H1 (cell line): ENCODE results near the gene ANXA7. TPM values are rescaled to one million over a fixed set of nuclear protein-coding genes. Genes with fewer than 3 reads are reported as not detected.

ENCODE experiments used
- ASH2L ChIP-seq: fragments of 200-600, 300-600 bp; sonication (generic); IDR thresholded peaks from one replicate; pipeline ENCODE4 v1.7.1; 2017; ENCODE audit warnings: low read length
- ATF2 ChIP-seq: IDR thresholded peaks from 2 replicates; pipeline ENCODE4 v1.6.1; 2012; ENCODE audit warnings: low read length, inconsistent platforms
- CHD2 ChIP-seq: IDR thresholded peaks from 2 replicates; pipeline ENCODE4 v1.6.1; 2012; ENCODE audit warnings: low read length, improper control_type of control experiment
- CTBP2 ChIP-seq: IDR thresholded peaks from 2 replicates; pipeline ENCODE4 v1.7.0; 2011; ENCODE audit warnings: borderline replicate concordance, mild to moderate bottlenecking, moderate library complexity, mixed read lengths, low read length; ENCODE audit not compliant: insufficient read depth, insufficient read length
- CTCF ChIP-seq, 3 experiments: IDR thresholded peaks; 1 replicate in 2 of 3; 2 replicates in 1 of 3; pipeline versions ENCODE4 v1.5.1 to v1.6.1; 2011; ENCODE audit warnings: low read length in 3 of 3, mild to moderate bottlenecking in 3 of 3, inconsistent platforms in 2 of 3, low read depth in 1 of 3, moderate library complexity in 1 of 3; ENCODE audit not compliant: insufficient read depth in 1 of 3; ENCODE audit errors: control extremely low read depth in 1 of 3
- KDM1A ChIP-seq: fragments of 200-600, 300-600 bp; sonication (generic); IDR thresholded peaks from 2 replicates; pipeline ENCODE4 v1.7.1; 2016; ENCODE audit warnings: mild to moderate bottlenecking, low read length, borderline replicate concordance
- SIN3A ChIP-seq, 2 experiments: IDR thresholded peaks in 1 of 2; conservative IDR thresholded peaks in 1 of 2; 2 replicates each; pipeline ENCODE4 v1.6.1; 2011 to 2012; ENCODE audit warnings: low read length in 2 of 2, improper control_type of control experiment in 1 of 2, low read depth in 1 of 2, mild to moderate bottlenecking in 1 of 2
- SIRT6 ChIP-seq: IDR thresholded peaks from one replicate; pipeline ENCODE4 v1.7.1; 2012; ENCODE audit warnings: low read length, inconsistent platforms
- SP1 ChIP-seq: IDR thresholded peaks from 2 replicates; pipeline ENCODE4 v1.6.1; 2011; ENCODE audit warnings: low read depth, low read length
- SP2 ChIP-seq: IDR thresholded peaks from 2 replicates; pipeline ENCODE4 v1.6.1; 2012; ENCODE audit warnings: mild to moderate bottlenecking, low read length, inconsistent platforms
- SRF ChIP-seq: IDR thresholded peaks from 2 replicates; pipeline ENCODE4 v1.6.1; 2011; ENCODE audit warnings: mild to moderate bottlenecking, low read depth, low read length, moderate library complexity
- TAF1 ChIP-seq: IDR thresholded peaks from 2 replicates; pipeline ENCODE4 v1.6.1; 2011; ENCODE audit warnings: mild to moderate bottlenecking, low read depth, low read length
- polyA plus RNA-seq, 7 experiments: library from polyadenylated mRNA; depleted of rRNA in 3 of 7; stranded (reverse) in 5 of 7; unstranded in 2 of 7; fragments of >200 nt in 5 of 7; fragments of 200-250 nt in 2 of 7; gene quantifications; 1 replicate in 5 of 7; 2 replicates in 1 of 7; 4 replicates in 1 of 7; pipeline versions ENCODE4 v1.2.1 to v1.2.3, GENCODE V29; 2011 to 2013; ENCODE audit warnings: missing spikeins in 2 of 7, mixed read lengths in 2 of 7
- total RNA-seq: library from RNA; stranded (reverse); fragmentation: NEBNext Ultra II Directional; extraction: Animal tissue kit (Norgen Biotek cat#: 25700); gene quantifications from 2 replicates; pipeline ENCODE4 v1.2.1, GENCODE V29; 2021

The ANXA7 gene
- total and polyA plus RNA-seq, 2 of the 8 experiments (the other 6 are each of a cell fraction or from before 2014, with no cell fraction given): 37.1 to 63.6 TPM

GRCh38 chr10:73413528-73414229 is at the start of gene ANXA7 (continued):
- TF ChIP-seq SP1 (no peak), KDM1A (no peak), CHD2 (peak; percentile 82), SRF (no peak), SP2 (no peak), CTBP2 (no peak), CTCF (IDR thresholded peaks at IDR 0.05; ENCODE audit: control extremely low read depth in 1 of 3, insufficient read depth in 1 of 3, low read depth in 1 of 3, low read length in 3 of 3) (peak in 1 of 3 experiments; percentile 1; a peak in 1 of 4 replicates), SIN3A (conservative IDR thresholded peaks at IDR 0.05 in 1 of 2, IDR thresholded peaks at IDR 0.05 in 1 of 2; ENCODE audit: low read depth in 1 of 2, low read length in 2 of 2) (peak in 1 of 2 experiments; percentile 92; a peak in 2 of 4 replicates), SIRT6 (no peak), ATF2 (no peak), ASH2L (no peak), TAF1 (peak; percentile 50)
